ENCODE results near the gene PCSK9. TPM values are rescaled to one million over a fixed set of nuclear protein-coding genes. Genes with fewer than 3 reads are reported as not detected.

The PCSK9 gene
- total and polyA plus RNA-seq, 4 donors, result 10.8 to 112 (median 58.5) TPM

DNA sequence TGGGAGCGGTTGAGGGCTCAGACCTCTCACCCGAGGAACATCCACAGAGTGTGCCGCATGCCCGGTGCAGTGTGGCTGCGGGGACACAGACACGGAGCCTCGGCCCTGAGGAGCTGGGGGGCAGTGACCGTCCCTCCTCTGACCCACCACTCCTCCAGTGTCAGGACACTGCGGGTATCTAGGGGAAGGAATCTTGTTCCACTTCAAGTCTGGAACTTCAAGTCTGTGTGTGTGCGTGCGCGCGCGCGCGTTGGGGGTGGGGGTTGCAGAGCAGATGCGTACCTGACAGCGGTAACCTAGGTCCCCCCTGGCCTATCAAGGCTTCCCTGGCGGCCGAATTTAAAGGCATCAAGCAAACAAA lies 17.3 kb downstream of the PCSK9 start (continued):
- TF ChIP-seq, protein P1, sequence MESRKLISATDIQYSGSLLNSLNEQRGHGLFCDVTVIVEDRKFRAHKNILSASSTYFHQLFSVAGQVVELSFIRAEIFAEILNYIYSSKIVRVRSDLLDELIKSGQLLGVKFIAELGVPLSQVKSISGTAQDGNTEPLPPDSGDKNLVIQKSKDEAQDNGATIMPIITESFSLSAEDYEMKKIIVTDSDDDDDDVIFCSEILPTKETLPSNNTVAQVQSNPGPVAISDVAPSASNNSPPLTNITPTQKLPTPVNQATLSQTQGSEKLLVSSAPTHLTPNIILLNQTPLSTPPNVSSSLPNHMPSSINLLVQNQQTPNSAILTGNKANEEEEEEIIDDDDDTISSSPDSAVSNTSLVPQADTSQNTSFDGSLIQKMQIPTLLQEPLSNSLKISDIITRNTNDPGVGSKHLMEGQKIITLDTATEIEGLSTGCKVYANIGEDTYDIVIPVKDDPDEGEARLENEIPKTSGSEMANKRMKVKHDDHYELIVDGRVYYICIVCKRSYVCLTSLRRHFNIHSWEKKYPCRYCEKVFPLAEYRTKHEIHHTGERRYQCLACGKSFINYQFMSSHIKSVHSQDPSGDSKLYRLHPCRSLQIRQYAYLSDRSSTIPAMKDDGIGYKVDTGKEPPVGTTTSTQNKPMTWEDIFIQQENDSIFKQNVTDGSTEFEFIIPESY (IDR thresholded peaks at IDR 0.05), result no peak
- TF ChIP-seq NR2F2 (IDR thresholded peaks at IDR 0.05) (no peak), RXRA (IDR thresholded peaks at IDR 0.05) (no peak)
- TF ChIP-seq, protein P2, sequence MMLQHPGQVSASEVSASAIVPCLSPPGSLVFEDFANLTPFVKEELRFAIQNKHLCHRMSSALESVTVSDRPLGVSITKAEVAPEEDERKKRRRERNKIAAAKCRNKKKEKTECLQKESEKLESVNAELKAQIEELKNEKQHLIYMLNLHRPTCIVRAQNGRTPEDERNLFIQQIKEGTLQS (IDR thresholded peaks at IDR 0.05), result no peak

DNA sequence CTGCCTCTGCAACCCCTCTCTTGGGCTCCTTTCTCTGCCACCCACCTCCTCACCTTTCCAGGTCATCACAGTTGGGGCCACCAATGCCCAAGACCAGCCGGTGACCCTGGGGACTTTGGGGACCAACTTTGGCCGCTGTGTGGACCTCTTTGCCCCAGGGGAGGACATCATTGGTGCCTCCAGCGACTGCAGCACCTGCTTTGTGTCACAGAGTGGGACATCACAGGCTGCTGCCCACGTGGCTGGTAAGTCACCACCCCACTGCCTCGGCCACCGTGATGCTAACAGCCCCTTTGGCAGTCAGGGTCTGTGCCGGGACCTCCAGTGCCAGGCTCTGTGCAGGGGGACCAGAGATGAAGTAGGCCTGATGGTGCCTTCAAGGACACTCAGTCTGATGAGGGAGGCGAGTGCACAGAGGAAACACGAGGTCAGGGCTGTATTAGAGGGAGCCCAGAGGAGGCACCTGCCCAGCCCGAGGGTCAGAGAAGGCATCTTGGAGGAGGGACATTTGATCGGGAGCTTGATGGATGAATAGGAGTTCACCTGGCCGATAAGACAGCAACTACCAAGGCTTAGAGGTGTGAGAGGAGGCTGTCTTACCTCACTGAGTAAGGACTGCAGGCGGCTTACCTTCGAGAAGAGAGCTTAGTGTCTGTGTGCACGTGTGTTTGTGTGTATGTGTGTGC lies 18.1 kb downstream of the PCSK9 start:
- H3K27me3 ChIP-seq (ENCODE audit: control insufficient read depth in 4 of 4, insufficient read depth in 4 of 4, low read length in 3 of 4), result no peaks in the 10 kb centered on the region
- 93% methylated on average over 15 of the region's 15 CpGs for WGBS
- H3K4me1 ChIP-seq (ENCODE audit: control insufficient read depth in 4 of 4, insufficient read depth in 4 of 4, low read length in 3 of 4), result peaks cover 12 to 61% (median 40%) of the 10 kb centered on the region in 4 donors
- H3K9ac ChIP-seq (ENCODE audit: low read depth in 1 of 2, low read length in 2 of 2), result no peak overlapping the region
- DNase-seq (ENCODE audit: low spot score), result no peak
- TF ChIP-seq FOXA1 (IDR thresholded peaks at IDR 0.05), result no peak
- TF ChIP-seq, protein P3, sequence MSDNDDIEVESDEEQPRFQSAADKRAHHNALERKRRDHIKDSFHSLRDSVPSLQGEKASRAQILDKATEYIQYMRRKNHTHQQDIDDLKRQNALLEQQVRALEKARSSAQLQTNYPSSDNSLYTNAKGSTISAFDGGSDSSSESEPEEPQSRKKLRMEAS (IDR thresholded peaks at IDR 0.05), result no peak
- TF ChIP-seq, protein P2 (IDR thresholded peaks at IDR 0.05), result no peak
- no peak for TF ChIP-seq NR2F2 (IDR thresholded peaks at IDR 0.05)
- no peak for TF ChIP-seq HNF4G (IDR thresholded peaks at IDR 0.05)
- TF ChIP-seq FOXA2 (IDR thresholded peaks at IDR 0.05), result no peak
- TF ChIP-seq GABPA (IDR thresholded peaks at IDR 0.05 in 1 of 2, conservative IDR thresholded peaks at IDR 0.05 in 1 of 2), result no peak
- TF ChIP-seq EGR1 (IDR thresholded peaks at IDR 0.05; ENCODE audit: low read depth in 2 of 2), result no peak
- H3K27ac ChIP-seq (ENCODE audit: low read depth in 1 of 2, low read length in 2 of 2), result no peak overlapping the region
- H3K9me3 ChIP-seq (ENCODE audit: control insufficient read depth in 4 of 4, low read length in 3 of 4), result no peaks in the 10 kb centered on the region
- H3K4me3 ChIP-seq (ENCODE audit: low read depth in 1 of 3, low read length in 3 of 3), result no peak overlapping the region
- H3K36me3 ChIP-seq (ENCODE audit: control insufficient read depth in 4 of 4, insufficient read depth in 3 of 4, low read depth in 1 of 4, low read length in 3 of 4), result peaks cover 13 to 42% (median 23%) of the 10 kb centered on the region in 4 donors

DNA sequence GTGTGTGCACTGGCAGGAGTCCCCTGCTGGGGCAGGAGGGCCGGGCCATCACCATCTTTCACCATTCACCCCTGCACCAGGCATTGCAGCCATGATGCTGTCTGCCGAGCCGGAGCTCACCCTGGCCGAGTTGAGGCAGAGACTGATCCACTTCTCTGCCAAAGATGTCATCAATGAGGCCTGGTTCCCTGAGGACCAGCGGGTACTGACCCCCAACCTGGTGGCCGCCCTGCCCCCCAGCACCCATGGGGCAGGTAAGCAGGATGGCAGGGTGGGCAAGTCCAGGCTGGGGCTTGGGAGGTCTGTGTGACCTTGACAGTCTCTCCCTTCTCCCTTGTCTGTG lies 18.6 kb downstream of the PCSK9 start:
- Histone ChIP-seq H3K9ac (ENCODE audit: low read depth in 1 of 2, low read length in 2 of 2) (no peak overlapping the region), H3K27ac (ENCODE audit: low read depth in 1 of 2, low read length in 2 of 2) (no peak overlapping the region), H3K36me3 (ENCODE audit: control insufficient read depth in 4 of 4, insufficient read depth in 3 of 4, low read depth in 1 of 4, low read length in 3 of 4) (peaks cover 13 to 42% (median 23%) of the 10 kb centered on the region in 4 donors), H3K9me3 (ENCODE audit: control insufficient read depth in 4 of 4, low read length in 3 of 4) (no peaks in the 10 kb centered on the region), H3K27me3 (ENCODE audit: control insufficient read depth in 4 of 4, insufficient read depth in 4 of 4, low read length in 3 of 4) (no peaks in the 10 kb centered on the region), H3K4me1 (ENCODE audit: control insufficient read depth in 4 of 4, insufficient read depth in 4 of 4, low read length in 3 of 4) (peaks cover 15 to 57% (median 38%) of the 10 kb centered on the region in 4 donors), H3K4me3 (ENCODE audit: low read depth in 1 of 3, low read length in 3 of 3) (no peak overlapping the region)
- DNase-seq (ENCODE audit: low spot score), result no peak
- WGBS, result 96% methylated on average over 6 of the region's 6 CpGs
- TF ChIP-seq RAD21 (IDR thresholded peaks at IDR 0.05) (no peak), RXRA (IDR thresholded peaks at IDR 0.05) (no peak), FOXA1 (IDR thresholded peaks at IDR 0.05) (no peak), HNF4A (conservative IDR thresholded peaks at IDR 0.05) (no peak), NR2F2 (IDR thresholded peaks at IDR 0.05) (no peak)
- TF ChIP-seq, protein P2 (IDR thresholded peaks at IDR 0.05), result no peak
- TF ChIP-seq, protein P3 (IDR thresholded peaks at IDR 0.05), result no peak

All from liver (tissue), 9 donors.